BLaER1 treated with 17β-estradiol and CSF1 and Interleukin-3, amounts not matched to agents 10 nM and 100 nM (cell line): ENCODE measurements around the gene TTC19.

Source experiments
- H3K27ac ChIP-seq, 11 experiments: shearing (Covaris generic); formaldehyde crosslinking; 2 replicates each; pipeline ENCODE4 v1.8.1; 2022
- H3K27me3 ChIP-seq, 11 experiments: shearing (Covaris generic); formaldehyde crosslinking; 2 replicates each; pipeline ENCODE4 v1.8.1; 2022
- H3K36me3 ChIP-seq, 11 experiments: shearing (Covaris generic); formaldehyde crosslinking; 2 replicates each; pipeline ENCODE4 v1.8.1; 2022
- H3K4me1 ChIP-seq, 10 experiments: shearing (Covaris generic); formaldehyde crosslinking; 2 replicates each; pipeline ENCODE4 v1.8.1; 2022
- H3K4me2 ChIP-seq, 11 experiments: shearing (Covaris generic); formaldehyde crosslinking; 2 replicates each; pipeline ENCODE4 v1.8.1; 2022
- H3K4me3 ChIP-seq, 10 experiments: shearing (Covaris generic); formaldehyde crosslinking; 2 replicates each; pipeline ENCODE4 v1.8.1; 2022
- H3K9ac ChIP-seq, 11 experiments: shearing (Covaris generic); formaldehyde crosslinking; 2 replicates each; pipeline ENCODE4 v1.8.1; 2022
- H3K9me3 ChIP-seq, 11 experiments: shearing (Covaris generic); formaldehyde crosslinking; replicated peaks in 1 of 11; 2 replicates each; pipeline ENCODE4 v1.8.1; 2022
- H4K20me1 ChIP-seq, 11 experiments: shearing (Covaris generic); formaldehyde crosslinking; 2 replicates each; pipeline ENCODE4 v1.8.1; 2022
- Cebpa-rat ChIP-seq, 11 experiments: shearing (Covaris generic); IDR thresholded peaks; 2 replicates each; pipeline ENCODE4 v1.8.1; 2022

The TTC19 gene

GRCh38 chr17:16026895-16027294 is 27.3 kb downstream of the TTC19 start:
- Histone ChIP-seq H3K27me3 (no peaks in the 10 kb centered on the region), H3K36me3 (peaks cover 91 to 100% (median 96%) of the 10 kb centered on the region in 11 experiments), H4K20me1 (peaks cover 7 to 70% (median 18%) of the 10 kb centered on the region in 11 experiments; a peak in 16 of 22 replicates), H3K4me2 (no peak overlapping the region), H3K4me1 (peaks cover 0 to 16% (median 8%) of the 10 kb centered on the region in 10 experiments; a peak in 13 of 20 replicates), H3K4me3 (no peak overlapping the region), H3K27ac (peak overlapping the region in 1 of 11 experiments; percentile 59; a peak in 1 of 22 replicates), H3K9me3 (no peaks in the 10 kb centered on the region), H3K9ac (no peak overlapping the region)
- no peak for TF ChIP-seq Cebpa-rat (IDR thresholded peaks at IDR 0.05)

- Histone ChIP-seq H3K27ac (peak overlapping the region in 4 of 11 experiments; percentile 38 to 60 (median 56); a peak in 7 of 22 replicates), H3K9ac (0 out of 22 replicates have a peak overlapping the region, but pooled peaks of 2 of the 11 experiments have one; percentile 8 to 22), H4K20me1 (peaks cover 2 to 64% (median 18%) of the 10 kb centered on the region in 11 experiments; a peak in 14 of 22 replicates), H3K36me3 (peaks cover 96 to 100% (median 99%) of the 10 kb centered on the region in 11 experiments), H3K9me3 (no peaks in the 10 kb centered on the region), H3K4me3 (no peak overlapping the region), H3K4me1 (peaks cover 0 to 16% (median 8%) of the 10 kb centered on the region in 10 experiments; a peak in 13 of 20 replicates), H3K4me2 (peak overlapping the region in 4 of 11 experiments; percentile 2 to 54 (median 40); a peak in 8 of 22 replicates), H3K27me3 (no peaks in the 10 kb centered on the region)
- no peak for TF ChIP-seq Cebpa-rat (IDR thresholded peaks at IDR 0.05)
These were observed 28.3 kb downstream of the TTC19 start for GRCh38 chr17:16027708-16028584.

GRCh38 chr17:16033729-16034349 is 34.2 kb downstream of the TTC19 start:
- Histone ChIP-seq H3K36me3 (peaks cover 96 to 100% (median 100%) of the 10 kb centered on the region in 11 experiments), H3K4me2 (no peak overlapping the region), H3K4me3 (no peak overlapping the region), H3K27ac (no peak overlapping the region), H3K9me3 (peaks cover 0 to 17% (median 13%) of the 10 kb centered on the region in 11 experiments; a peak in 18 of 22 replicates), H3K27me3 (no peaks in the 10 kb centered on the region), H3K9ac (no peak overlapping the region), H3K4me1 (peaks cover 0 to 17% (median 0%) of the 10 kb centered on the region in 10 experiments; a peak in 6 of 20 replicates), H4K20me1 (peaks cover 4 to 26% (median 13%) of the 10 kb centered on the region in 11 experiments; a peak in 14 of 22 replicates)
- no peak for TF ChIP-seq Cebpa-rat (IDR thresholded peaks at IDR 0.05)

GRCh38 chr17:16036261-16036660 is 36.6 kb downstream of the TTC19 start:
- Histone ChIP-seq H3K4me3 (no peak overlapping the region), H3K27me3 (no peaks in the 10 kb centered on the region), H3K4me2 (no peak overlapping the region), H3K27ac (no peak overlapping the region), H4K20me1 (peaks cover under 1 to 26% (median 11%) of the 10 kb centered on the region in 11 experiments; a peak in 13 of 22 replicates), H3K36me3 (peaks cover 95 to 100% (median 100%) of the 10 kb centered on the region in 11 experiments), H3K4me1 (peaks cover 0 to 17% (median 0%) of the 10 kb centered on the region in 10 experiments; a peak in 6 of 20 replicates), H3K9me3 (peaks cover 0 to 17% (median 13%) of the 10 kb centered on the region in 11 experiments; a peak in 18 of 22 replicates), H3K9ac (no peak overlapping the region)
- no peak for TF ChIP-seq Cebpa-rat (IDR thresholded peaks at IDR 0.05)

- Histone ChIP-seq H3K4me3 (no peak overlapping the region), H3K27me3 (no peaks in the 10 kb centered on the region), H3K36me3 (peaks cover 95 to 100% (median 100%) of the 10 kb centered on the region in 11 experiments), H3K4me2 (peak overlapping the region in 2 of 11 experiments; percentile 20 to 28; a peak in 3 of 22 replicates), H4K20me1 (peaks cover 0 to 23% (median 9%) of the 10 kb centered on the region in 11 experiments; a peak in 9 of 22 replicates), H3K4me1 (peaks cover 0 to 17% (median 0%) of the 10 kb centered on the region in 10 experiments; a peak in 6 of 20 replicates), H3K9ac (peak overlapping the region in 1 of 11 experiments; percentile 17; a peak in 2 of 22 replicates), H3K27ac (peak overlapping the region in 2 of 11 experiments; percentile 27 to 44; a peak in 2 of 22 replicates), H3K9me3 (peaks cover 0 to 17% (median 13%) of the 10 kb centered on the region in 11 experiments; a peak in 18 of 22 replicates)
- TF ChIP-seq Cebpa-rat (IDR thresholded peaks at IDR 0.05): no peak
These were observed 38.0 kb downstream of the TTC19 start for GRCh38 chr17:16037636-16038035.

- TF ChIP-seq Cebpa-rat (IDR thresholded peaks at IDR 0.05): no peak
- Histone ChIP-seq H3K4me1 (peaks cover 0 to 17% (median 0%) of the 10 kb centered on the region in 10 experiments; a peak in 6 of 20 replicates), H3K27ac (no peak overlapping the region), H3K9me3 (peaks cover 0 to 13% (median 9%) of the 10 kb centered on the region in 11 experiments; a peak in 18 of 22 replicates), H3K27me3 (no peaks in the 10 kb centered on the region), H3K4me3 (no peak overlapping the region), H4K20me1 (peaks cover 0 to 24% (median 11%) of the 10 kb centered on the region in 11 experiments; a peak in 9 of 22 replicates), H3K9ac (no peak overlapping the region), H3K4me2 (no peak overlapping the region), H3K36me3 (peaks cover 95 to 100% (median 100%) of the 10 kb centered on the region in 11 experiments)
These were observed 41.2 kb downstream of the TTC19 start for GRCh38 chr17:16040710-16041251.

GRCh38 chr17:16044487-16044886 is 44.9 kb downstream of the TTC19 start:
- H3K36me3 ChIP-seq: peaks cover 99 to 100% (median 100%) of the 10 kb centered on the region in 11 experiments
- H3K27me3 ChIP-seq: no peaks in the 10 kb centered on the region
- H3K4me2 ChIP-seq: no peak overlapping the region
- TF ChIP-seq Cebpa-rat (IDR thresholded peaks at IDR 0.05): no peak
- no peak overlapping the region for H3K27ac ChIP-seq
- H3K4me1 ChIP-seq: no peaks in the 10 kb centered on the region
- H3K9ac ChIP-seq: no peak overlapping the region
- no peak overlapping the region for H3K4me3 ChIP-seq
- H4K20me1 ChIP-seq: peaks cover 0 to 26% (median 8%) of the 10 kb centered on the region in 11 experiments; a peak in 11 of 22 replicates
- no peaks in the 10 kb centered on the region for H3K9me3 ChIP-seq

GRCh38 chr17:16046966-16047365 is 47.3 kb downstream of the TTC19 start:
- TF ChIP-seq Cebpa-rat (IDR thresholded peaks at IDR 0.05): no peak
- Histone ChIP-seq H3K9ac (no peak overlapping the region), H3K4me1 (no peaks in the 10 kb centered on the region), H3K27me3 (no peaks in the 10 kb centered on the region), H3K4me2 (no peak overlapping the region), H3K4me3 (no peak overlapping the region), H3K9me3 (no peaks in the 10 kb centered on the region), H3K36me3 (peaks cover 97 to 100% (median 100%) of the 10 kb centered on the region in 11 experiments), H4K20me1 (peaks cover 0 to 43% (median 13%) of the 10 kb centered on the region in 11 experiments; a peak in 13 of 22 replicates), H3K27ac (no peak overlapping the region)
